IMR-90 (cell line): ENCODE data around the gene MED12L. TPM values are rescaled to one million over a fixed set of nuclear protein-coding genes. Genes with fewer than 3 reads are reported as not detected.
A peak's percentile ranks its signal among the peaks of the same experiment; 100 is the strongest.

Experiments used
- ATAC-seq: fragments of 200-7000 bp; cut with Tn5 transposase; 2 replicates; pipeline ENCODE4 v1.9.1; 2020; ENCODE audit warnings: low read depth, mild to moderate bottlenecking, moderate library complexity
- BruUV-seq: library from RNA; stranded (reverse); fragments of 400-500 nt; replicated peaks from 2 replicates; lab custom pipeline; 2021; lab: Mats Ljungman, UMichigan
- CTCF ChIA-PET: fragments of 300-600 bp; formaldehyde crosslinking; extraction: SDS; loops from one replicate; lab custom pipeline; 2021; ENCODE audit warnings: antibody characterized with exemption; lab: Yijun Ruan, JAX
- POLR2A ChIA-PET: fragments of 300-600 bp; sonication (Branson Sonifier 250); formaldehyde crosslinking; loops from one replicate; lab custom pipeline; 2022; ENCODE audit warnings: antibody characterized with exemption; ENCODE audit not compliant: unreplicated experiment; lab: Charles Lee
- DNase-seq: peaks from one replicate; pipeline ENCODE4 v3.0.0; 2013
- H2AFZ ChIP-seq: replicated peaks from 2 replicates; pipeline ENCODE3; 2013; ENCODE audit warnings: low read length, mild to moderate bottlenecking; ENCODE audit not compliant: poor library complexity
- H2AK5ac ChIP-seq: 2 replicates; pipeline ENCODE4 v1.6.1; 2013; ENCODE audit warnings: low read depth, low read length, inconsistent platforms
- H2AK9ac ChIP-seq: replicated peaks from 2 replicates; pipeline ENCODE3; 2013; ENCODE audit warnings: mild to moderate bottlenecking, low read depth, low read length, moderate library complexity; ENCODE audit not compliant: poor library complexity
- H2BK120ac ChIP-seq: 2 replicates; pipeline ENCODE4 v1.6.1; 2013; ENCODE audit warnings: low read depth, low read length, inconsistent platforms
- H2BK15ac ChIP-seq: 3 replicates; pipeline ENCODE4 v1.6.1; 2013; ENCODE audit warnings: low read depth, low read length, inconsistent platforms
- H2BK20ac ChIP-seq: 2 replicates; pipeline ENCODE4 v1.6.1; 2013; ENCODE audit warnings: low read depth, mild to moderate bottlenecking, inconsistent platforms, low read length, moderate library complexity
- H2BK5ac ChIP-seq: 2 replicates; pipeline ENCODE4 v1.6.1; 2013; ENCODE audit warnings: mild to moderate bottlenecking, low read depth, low read length, inconsistent platforms; ENCODE audit not compliant: poor library complexity, severe bottlenecking
- H3K14ac ChIP-seq: replicated peaks from 2 replicates; pipeline ENCODE4 v1.6.1; 2013; ENCODE audit warnings: low read depth, low read length, inconsistent platforms
- H3K18ac ChIP-seq: 2 replicates; pipeline ENCODE4 v1.6.1; 2013; ENCODE audit warnings: low read depth, low read length, control low read depth
- H3K23ac ChIP-seq: 2 replicates; pipeline ENCODE4 v1.6.1; 2013; ENCODE audit warnings: low read depth, low read length, inconsistent platforms
- H3K27ac ChIP-seq: 2 replicates; pipeline ENCODE4 v1.5.1; 2013; ENCODE audit warnings: mild to moderate bottlenecking, control low read depth, low read length; ENCODE audit not compliant: insufficient read depth
- H3K27me3 ChIP-seq: 2 replicates; pipeline ENCODE4 v1.6.1; 2013; ENCODE audit warnings: low read length; ENCODE audit not compliant: control insufficient read depth, insufficient read depth
- H3K36me3 ChIP-seq: 2 replicates; pipeline ENCODE4 v1.6.1; 2013; ENCODE audit warnings: low read length, mixed read lengths; ENCODE audit not compliant: control insufficient read depth, insufficient read depth
- H3K4ac ChIP-seq: 2 replicates; pipeline ENCODE4 v1.6.1; 2013; ENCODE audit warnings: low read depth, low read length, inconsistent platforms
- H3K4me1 ChIP-seq: 2 replicates; pipeline ENCODE4 v1.6.1; 2013; ENCODE audit warnings: low read length, mixed read lengths; ENCODE audit not compliant: control insufficient read depth, insufficient read depth
- H3K4me2 ChIP-seq: 2 replicates; pipeline ENCODE4 v1.6.1; 2013; ENCODE audit warnings: low read depth, mild to moderate bottlenecking, control low read depth, low read length, moderate library complexity
- H3K4me3 ChIP-seq: 2 replicates; pipeline ENCODE4 v1.5.1; 2013; ENCODE audit warnings: low read depth, mild to moderate bottlenecking, control low read depth, low read length, moderate library complexity; ENCODE audit not compliant: insufficient read depth
- H3K56ac ChIP-seq: 2 replicates; pipeline ENCODE4 v1.6.1; 2013; ENCODE audit warnings: low read length, inconsistent platforms; ENCODE audit not compliant: insufficient read depth; ENCODE audit errors: extremely low read depth
- H3K79me1 ChIP-seq, 2 experiments: 2 replicates each; pipeline ENCODE4 v1.6.1; 2013; ENCODE audit warnings: low read length in 2 of 2, inconsistent platforms in 1 of 2, low read depth in 1 of 2
- H3K9ac ChIP-seq: 2 replicates; pipeline ENCODE4 v1.6.1; 2013; ENCODE audit warnings: low read depth, low read length, control low read depth
- H3K9me1 ChIP-seq: 2 replicates; pipeline ENCODE4 v1.6.1; 2013; ENCODE audit warnings: low read length, inconsistent platforms; ENCODE audit not compliant: insufficient read depth
- H3K9me3 ChIP-seq: 2 replicates; pipeline ENCODE4 v1.6.1; 2013; ENCODE audit warnings: low read length; ENCODE audit not compliant: control insufficient read depth, insufficient read depth
- H4K20me1 ChIP-seq: 2 replicates; pipeline ENCODE4 v1.6.1; 2013; ENCODE audit warnings: low read length, inconsistent platforms; ENCODE audit not compliant: insufficient read depth
- H4K5ac ChIP-seq: 2 replicates; pipeline ENCODE4 v1.6.1; 2013; ENCODE audit warnings: mild to moderate bottlenecking, low read depth, low read length, control low read depth
- H4K8ac ChIP-seq, 2 experiments: 2 replicates each; pipeline ENCODE4 v1.6.1; 2013; ENCODE audit warnings: low read depth in 2 of 2, low read length in 2 of 2, control low read depth in 1 of 2, inconsistent platforms in 1 of 2
- H4K91ac ChIP-seq: 2 replicates; pipeline ENCODE4 v1.6.1; 2013; ENCODE audit warnings: low read depth, low read length, inconsistent platforms; ENCODE audit not compliant: insufficient read depth
- BHLHE40 ChIP-seq: fragments of 150-350 bp; IDR thresholded peaks from 2 replicates; pipeline ENCODE4 v1.6.1; 2016; ENCODE audit warnings: mild to moderate bottlenecking, low read depth, low read length
- CEBPB ChIP-seq: IDR thresholded peaks from 2 replicates; pipeline ENCODE4 v1.6.1; 2012; ENCODE audit warnings: low read depth, low read length, improper control_type of control experiment
- CHD1 ChIP-seq: IDR thresholded peaks from 2 replicates; pipeline ENCODE4 v1.6.1; 2012; ENCODE audit warnings: low read depth, low read length, improper control_type of control experiment
- FOS ChIP-seq: fragments of 150-350 bp; IDR thresholded peaks from 2 replicates; pipeline ENCODE4 v1.6.1; 2016; ENCODE audit warnings: low read depth, low read length
- MAFK ChIP-seq: IDR thresholded peaks from 2 replicates; pipeline ENCODE4 v1.6.1; 2012; ENCODE audit warnings: low read depth, low read length, improper control_type of control experiment
- MAZ ChIP-seq: IDR thresholded peaks from 2 replicates; pipeline ENCODE4 v1.6.1; 2012; ENCODE audit warnings: low read depth, mild to moderate bottlenecking, low read length, improper control_type of control experiment, moderate library complexity, borderline replicate concordance
- MXI1 ChIP-seq: IDR thresholded peaks from 2 replicates; pipeline ENCODE4 v1.6.1; 2012; ENCODE audit warnings: low read depth, mild to moderate bottlenecking, low read length, moderate library complexity, borderline replicate concordance
- NFE2L2 ChIP-seq: fragments of 150-350 bp; IDR thresholded peaks from 2 replicates; pipeline ENCODE4 v1.6.1; 2016; ENCODE audit warnings: low read depth, mild to moderate bottlenecking, low read length
- POLR2A ChIP-seq: IDR thresholded peaks from 2 replicates; pipeline ENCODE4 v1.6.1; 2012; ENCODE audit warnings: mild to moderate bottlenecking, low read depth, low read length
- RAD21 ChIP-seq: IDR thresholded peaks from 2 replicates; pipeline ENCODE4 v1.6.1; 2012; ENCODE audit warnings: low read length, improper control_type of control experiment
- RCOR1 ChIP-seq: IDR thresholded peaks from 2 replicates; pipeline ENCODE4 v1.6.1; 2012; ENCODE audit warnings: mild to moderate bottlenecking, low read length, improper control_type of control experiment; ENCODE audit not compliant: insufficient replicate concordance
- RFX5 ChIP-seq: IDR thresholded peaks from 2 replicates; pipeline ENCODE4 v1.8.0; 2012; ENCODE audit warnings: low read depth, mild to moderate bottlenecking, low read length, moderate library complexity
- SMC3 ChIP-seq: fragments of 150-350 bp; IDR thresholded peaks from 2 replicates; pipeline ENCODE4 v1.6.1; 2016; ENCODE audit warnings: low read depth, mild to moderate bottlenecking, antibody characterized with exemption, low read length, moderate library complexity
- WGBS, 2 experiments: methylation state at CpG; one replicate each; pipeline versions ENCODE4 v1.1.5 to v1.1.7; 2013; ENCODE audit warnings: missing lambda C conversion rate in 2 of 2; ENCODE audit not compliant: insufficient read length in 1 of 2; ENCODE audit errors: extremely low coverage in 2 of 2; 5-methylcytosine and 5-hydroxymethylcytosine counted together
- dilution Hi-C: fragments of 300-500 bp; cut with HindIII; formaldehyde crosslinking; loops from one replicate; pipeline ENCODE4 v1.14.3; 2018; ENCODE audit warnings: low sequenced_read_pairs; ENCODE audit not compliant: unreplicated experiment
- in situ Hi-C: fragments of 300-500 bp; cut with MboI; formaldehyde crosslinking; loops from 3 replicates; pipeline ENCODE4 v1.14.3; 2019; ENCODE audit warnings: low sequenced_read_pairs, inconsistent platforms, mixed read lengths
- intact Hi-C: fragments of 100-400 bp; cut with micrococcal nuclease; formaldehyde crosslinking; loops from 2 replicates; pipeline ENCODE4 v1.10.0; 2022
- polyA plus RNA-seq, 3 experiments: library from polyadenylated mRNA; depleted of rRNA; stranded (reverse); fragments of >200 nt; gene quantifications; 2 replicates each; pipeline ENCODE4 v1.2.3, GENCODE V29; 2012; ENCODE audit warnings: low replicate concordance in 1 of 3
- total RNA-seq: library from RNA; depleted of rRNA; stranded (reverse); fragments of >200 nt; gene quantifications from 2 replicates; pipeline ENCODE4 v1.2.3, GENCODE V29; 2012
- TF ChIP-seq, protein P1 (sequence below): fragments of 150-350 bp; IDR thresholded peaks from 2 replicates; pipeline ENCODE4 v1.6.1; 2016; ENCODE audit warnings: low read depth, mild to moderate bottlenecking, low read length, moderate library complexity, borderline replicate concordance
- TF ChIP-seq, protein P2 (sequence below): fragments of 150-350 bp; IDR thresholded peaks from 2 replicates; pipeline ENCODE4 v1.6.1; 2017; ENCODE audit warnings: mild to moderate bottlenecking, antibody characterized with exemption, low read length, low read depth
- TF ChIP-seq, protein P3 (sequence below): conservative IDR thresholded peaks from 2 replicates; pipeline ENCODE4 v1.5.1; 2012; ENCODE audit warnings: mild to moderate bottlenecking, low read depth, low read length, improper control_type of control experiment

Gene MED12L
- total and polyA plus RNA-seq, 2 of the 4 experiments (the other 2 are of a cell fraction) = 0.05 to 0.18 TPM

DNA sequence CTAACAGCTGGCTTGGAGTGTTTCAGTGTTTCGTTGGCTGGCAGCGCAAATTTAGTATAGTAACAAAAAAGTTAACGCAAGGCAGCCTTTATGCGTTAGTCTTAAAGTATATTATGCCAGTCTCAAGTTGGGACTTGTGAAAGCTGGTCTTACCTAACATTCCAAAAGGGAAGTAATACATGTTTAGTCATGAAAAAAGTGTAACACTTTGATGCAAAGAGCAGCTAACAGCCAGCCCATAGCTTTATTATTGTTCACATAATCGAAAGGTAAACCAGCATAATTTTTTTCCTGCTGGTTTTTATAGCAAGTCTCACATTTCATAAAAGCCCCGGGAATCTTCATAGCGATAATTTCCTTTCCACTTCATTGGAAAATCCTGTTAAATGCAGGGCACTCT is 233.5 kb downstream of the MED12L start:
- Histone ChIP-seq H3K4ac (peak overlapping the region; percentile 55), H2BK5ac (peak overlapping the region; percentile 77), H3K4me2 (no peak overlapping the region), H3K9me3 (peaks cover 5% of the 10 kb centered on the region), H2AK5ac (peak overlapping the region; percentile 60), H3K14ac (peak overlapping the region; percentile 59), H3K9me1 (peaks cover 6% of the 10 kb centered on the region; the same call in 1 of the 2 replicates), H2BK15ac (peak overlapping the region; percentile 79; the same call in 1 of the 3 replicates), H3K79me1 (no peaks in the 10 kb centered on the region), H3K9ac (no peak overlapping the region), H2BK120ac (0 out of 2 replicates have a peak overlapping the region, but pooled peaks have one; percentile 18), H2AK9ac (no peak overlapping the region), H3K27ac (peak overlapping the region; percentile 75; the same call in 1 of the 2 replicates), H3K36me3 (no peaks in the 10 kb centered on the region), H4K20me1 (no peaks in the 10 kb centered on the region), H4K91ac (peak overlapping the region; percentile 66; the same call in 1 of the 2 replicates), H2BK20ac (peak overlapping the region; percentile 26; the same call in 1 of the 2 replicates), H3K27me3 (no peaks in the 10 kb centered on the region), H3K18ac (peak overlapping the region; percentile 50), H3K4me1 (peaks cover 14% of the 10 kb centered on the region), H3K4me3 (no peak overlapping the region), H4K8ac (peak overlapping the region in 1 of 2 experiments; percentile 31; a peak in 1 of 4 replicates), H4K5ac (peak overlapping the region; percentile 95), H2AFZ (no peak overlapping the region), H3K23ac (no peak overlapping the region), H3K56ac (no peak overlapping the region; the same call in 1 of the 2 replicates)
- BruUV-seq = no TSS peak
- WGBS, 2 experiments = no CpG with 5 or more reads among the region's 7 CpGs
- CTCF ChIA-PET = interaction anchor here (0.6 to 1.1 kb wide), 3 partner anchors 9 to 21 kb away, joined by 3 to 4 read pairs (median 4); no protein-coding TSS in a partner anchor
- ATAC-seq (no peak), DNase-seq (no peak)
- intact Hi-C loops = no loop called here
- dilution Hi-C loops = no loop called here
- no peak for TF ChIP-seq RAD21
- no peak for TF ChIP-seq MAZ
- no peak for TF ChIP-seq FOS
- no peak for TF ChIP-seq RFX5
- TF ChIP-seq CEBPB = no peak
- no peak for TF ChIP-seq MAFK
- no peak for TF ChIP-seq CHD1
- TF ChIP-seq POLR2A = no peak
- no peak for TF ChIP-seq NFE2L2
- TF ChIP-seq BHLHE40 = no peak
- TF ChIP-seq SMC3 = no peak
- TF ChIP-seq, protein P1, sequence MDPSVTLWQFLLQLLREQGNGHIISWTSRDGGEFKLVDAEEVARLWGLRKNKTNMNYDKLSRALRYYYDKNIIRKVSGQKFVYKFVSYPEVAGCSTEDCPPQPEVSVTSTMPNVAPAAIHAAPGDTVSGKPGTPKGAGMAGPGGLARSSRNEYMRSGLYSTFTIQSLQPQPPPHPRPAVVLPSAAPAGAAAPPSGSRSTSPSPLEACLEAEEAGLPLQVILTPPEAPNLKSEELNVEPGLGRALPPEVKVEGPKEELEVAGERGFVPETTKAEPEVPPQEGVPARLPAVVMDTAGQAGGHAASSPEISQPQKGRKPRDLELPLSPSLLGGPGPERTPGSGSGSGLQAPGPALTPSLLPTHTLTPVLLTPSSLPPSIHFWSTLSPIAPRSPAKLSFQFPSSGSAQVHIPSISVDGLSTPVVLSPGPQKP = no peak
- TF ChIP-seq, protein P2, sequence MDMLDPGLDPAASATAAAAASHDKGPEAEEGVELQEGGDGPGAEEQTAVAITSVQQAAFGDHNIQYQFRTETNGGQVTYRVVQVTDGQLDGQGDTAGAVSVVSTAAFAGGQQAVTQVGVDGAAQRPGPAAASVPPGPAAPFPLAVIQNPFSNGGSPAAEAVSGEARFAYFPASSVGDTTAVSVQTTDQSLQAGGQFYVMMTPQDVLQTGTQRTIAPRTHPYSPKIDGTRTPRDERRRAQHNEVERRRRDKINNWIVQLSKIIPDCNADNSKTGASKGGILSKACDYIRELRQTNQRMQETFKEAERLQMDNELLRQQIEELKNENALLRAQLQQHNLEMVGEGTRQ = no peak
- TF ChIP-seq MXI1 = no peak
- TF ChIP-seq, protein P3, sequence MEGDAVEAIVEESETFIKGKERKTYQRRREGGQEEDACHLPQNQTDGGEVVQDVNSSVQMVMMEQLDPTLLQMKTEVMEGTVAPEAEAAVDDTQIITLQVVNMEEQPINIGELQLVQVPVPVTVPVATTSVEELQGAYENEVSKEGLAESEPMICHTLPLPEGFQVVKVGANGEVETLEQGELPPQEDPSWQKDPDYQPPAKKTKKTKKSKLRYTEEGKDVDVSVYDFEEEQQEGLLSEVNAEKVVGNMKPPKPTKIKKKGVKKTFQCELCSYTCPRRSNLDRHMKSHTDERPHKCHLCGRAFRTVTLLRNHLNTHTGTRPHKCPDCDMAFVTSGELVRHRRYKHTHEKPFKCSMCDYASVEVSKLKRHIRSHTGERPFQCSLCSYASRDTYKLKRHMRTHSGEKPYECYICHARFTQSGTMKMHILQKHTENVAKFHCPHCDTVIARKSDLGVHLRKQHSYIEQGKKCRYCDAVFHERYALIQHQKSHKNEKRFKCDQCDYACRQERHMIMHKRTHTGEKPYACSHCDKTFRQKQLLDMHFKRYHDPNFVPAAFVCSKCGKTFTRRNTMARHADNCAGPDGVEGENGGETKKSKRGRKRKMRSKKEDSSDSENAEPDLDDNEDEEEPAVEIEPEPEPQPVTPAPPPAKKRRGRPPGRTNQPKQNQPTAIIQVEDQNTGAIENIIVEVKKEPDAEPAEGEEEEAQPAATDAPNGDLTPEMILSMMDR = no peak
- no peak for TF ChIP-seq RCOR1
- in situ Hi-C loops = no loop called here
- POLR2A ChIA-PET = no interaction called here
